ENCODE results near the gene SCFD2. TPM values are rescaled to one million over a fixed set of nuclear protein-coding genes. Genes with fewer than 3 reads are reported as not detected.
"Not testable (repeated sequence)": the region's sequence is repeated elsewhere in the genome, so short reads cannot be mapped to it uniquely, and the experiment has no call there.

The SCFD2 gene
- total and polyA plus RNA-seq, 7 experiments from 2014 or later: 13.4 to 32.8 (median 20.8) TPM

- no peak overlapping the region for H3K27ac Mint-ChIP-seq
- no peaks in the 10 kb centered on the region for H3K36me3 Mint-ChIP-seq
- H3K27me3 ChIP-seq (ENCODE audit: control insufficient read depth in 2 of 2, insufficient read depth in 2 of 2, low read length in 2 of 2): no peaks in the 10 kb centered on the region
- H3K9me3 Mint-ChIP-seq: peaks cover 0 to 2% (median 0%) of the 10 kb centered on the region in 11 donors
- DNase-seq (no peak), ATAC-seq (no peak)
- H3K36me3 ChIP-seq (ENCODE audit: control insufficient read depth in 2 of 3, insufficient read depth in 3 of 3, low read length in 3 of 3): no peaks in the 10 kb centered on the region
- peaks cover 0 to 4% (median 0%) of the 10 kb centered on the region in 7 donors for H3K4me1 Mint-ChIP-seq
- H3K4me3 ChIP-seq (ENCODE audit: low read length): no peak overlapping the region
- no peak overlapping the region for H3K4me3 Mint-ChIP-seq
- ChIA-PET POLR2A (no interaction called here), CTCF (no interaction called here)
- no peaks in the 10 kb centered on the region for H3K9me3 ChIP-seq (ENCODE audit: control insufficient read depth in 2 of 3, low read length in 3 of 3)
- no peaks in the 10 kb centered on the region for H3K4me1 ChIP-seq (ENCODE audit: control insufficient read depth in 2 of 2, insufficient read depth in 2 of 2, low read length in 2 of 2)
- H3K27me3 Mint-ChIP-seq: peaks cover 0 to 7% (median 0%) of the 10 kb centered on the region in 5 donors
- intact Hi-C loops (cut with micrococcal nuclease): no loop called here
- H3K27ac ChIP-seq (ENCODE audit: low read depth, low read length): no peak overlapping the region
Observed at GRCh38 chr4:52840531-52841370, 525.1 kb downstream of the SCFD2 start.

DNA sequence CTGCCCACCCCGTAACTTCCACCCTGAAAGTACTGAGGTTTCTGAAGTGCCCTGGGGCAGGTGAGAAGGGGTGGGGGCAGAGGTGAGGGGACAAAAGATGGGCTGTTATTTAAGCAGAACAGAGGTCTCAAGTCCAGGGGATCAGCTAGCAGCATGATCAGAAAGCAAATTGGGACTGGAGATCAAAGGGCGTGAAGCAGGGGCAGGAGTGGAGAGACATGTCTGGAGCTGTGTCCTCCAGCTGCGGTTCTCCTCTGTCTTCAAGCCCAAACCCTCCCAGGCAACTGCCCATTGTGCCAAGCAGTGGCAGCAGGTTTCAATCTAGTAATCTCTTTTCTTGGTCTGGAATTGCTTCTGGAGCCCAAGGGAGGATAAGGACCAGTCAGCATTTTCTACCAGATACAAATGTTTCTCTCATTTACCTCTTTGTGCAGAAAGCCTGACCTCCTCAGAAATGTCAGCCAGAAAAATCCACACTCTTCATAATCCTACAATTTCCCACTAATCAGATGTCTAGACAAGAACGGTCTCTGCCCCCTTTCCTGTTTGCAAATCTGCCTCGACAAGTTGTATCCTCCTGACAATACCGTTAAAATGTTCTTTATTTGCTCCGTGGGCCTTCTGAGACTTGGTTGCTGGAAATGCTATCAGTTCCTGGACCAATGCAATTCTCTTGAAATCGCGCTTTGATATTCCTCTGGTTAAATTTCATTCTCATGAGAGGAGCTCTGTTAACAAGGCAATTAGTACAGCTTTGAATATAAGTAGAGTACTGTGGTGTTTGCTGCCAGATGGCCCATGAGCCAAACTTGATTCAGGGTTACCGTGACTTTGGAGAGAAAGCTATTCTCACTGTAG is 526.9 kb downstream of the SCFD2 start:
- H3K36me3 ChIP-seq (ENCODE audit: control insufficient read depth in 2 of 3, insufficient read depth in 3 of 3, low read length in 3 of 3): no peaks in the 10 kb centered on the region
- no peaks in the 10 kb centered on the region for H3K36me3 Mint-ChIP-seq
- DNase-seq (no peak), ATAC-seq (no peak)
- no peaks in the 10 kb centered on the region for H3K4me1 ChIP-seq (ENCODE audit: control insufficient read depth in 2 of 2, insufficient read depth in 2 of 2, low read length in 2 of 2)
- H3K4me3 ChIP-seq (ENCODE audit: low read length): no peak overlapping the region
- no peak overlapping the region for H3K27ac Mint-ChIP-seq
- ChIA-PET POLR2A (no interaction called here), CTCF (no interaction called here)
- no peak overlapping the region for H3K27ac ChIP-seq (ENCODE audit: low read depth, low read length)
- H3K27me3 ChIP-seq (ENCODE audit: control insufficient read depth in 2 of 2, insufficient read depth in 2 of 2, low read length in 2 of 2): no peaks in the 10 kb centered on the region
- peaks cover 0 to 2% (median 0%) of the 10 kb centered on the region in 11 donors for H3K9me3 Mint-ChIP-seq
- peaks cover 0 to 3% (median 0%) of the 10 kb centered on the region in 7 donors for H3K4me1 Mint-ChIP-seq
- no peak overlapping the region for H3K4me3 Mint-ChIP-seq
- H3K9me3 ChIP-seq (ENCODE audit: control insufficient read depth in 2 of 3, low read length in 3 of 3): no peaks in the 10 kb centered on the region
- H3K27me3 Mint-ChIP-seq: peaks cover 0 to 9% (median under 1%) of the 10 kb centered on the region in 5 donors
- intact Hi-C loops (cut with micrococcal nuclease): no loop called here

DNA sequence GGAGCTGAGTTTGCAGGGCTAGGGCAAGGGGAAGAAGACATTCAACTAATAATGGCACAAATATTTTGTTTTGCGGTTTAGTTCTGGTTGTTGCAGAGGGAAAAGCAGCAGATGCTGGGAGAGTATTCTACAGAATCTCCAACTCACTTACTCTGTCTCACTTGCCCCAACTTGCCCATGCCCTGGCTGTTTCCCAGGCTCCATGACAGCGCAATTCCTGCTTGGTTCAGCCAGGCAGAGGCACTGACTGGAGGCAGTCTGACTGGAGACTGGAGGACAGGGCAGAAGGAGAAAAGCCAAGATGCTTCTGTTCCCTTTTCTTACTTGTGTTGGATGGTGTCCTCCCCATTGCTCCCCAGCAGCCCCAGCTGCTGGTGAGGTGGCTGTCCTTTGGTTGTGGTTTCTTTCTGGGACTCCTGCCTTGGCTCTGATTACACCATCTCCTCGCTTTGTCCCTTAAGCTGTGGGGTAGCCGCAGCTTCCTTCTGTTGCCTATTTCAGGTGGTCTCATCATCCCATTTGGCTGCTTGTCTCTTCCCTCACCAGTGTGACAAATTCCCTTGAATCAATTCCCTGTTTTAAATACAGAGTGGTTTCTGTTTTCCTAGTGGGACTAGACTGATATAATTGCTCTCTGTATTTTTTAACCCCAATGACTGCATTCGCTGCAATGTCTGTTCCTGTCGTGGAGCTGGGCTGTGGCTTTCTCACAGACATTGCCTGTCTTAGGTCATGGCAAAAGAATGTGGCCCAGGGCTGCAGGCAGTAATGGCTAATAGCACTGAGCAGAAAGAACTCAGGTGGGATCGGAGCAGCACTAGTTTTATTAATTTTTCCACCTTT is 527.9 kb downstream of the SCFD2 start:
- peaks cover 0 to 15% (median 6%) of the 10 kb centered on the region in 5 donors for H3K27me3 Mint-ChIP-seq
- peaks cover 0 to 3% (median 0%) of the 10 kb centered on the region in 11 donors for H3K9me3 Mint-ChIP-seq
- Histone ChIP-seq H3K9me3 (ENCODE audit: control insufficient read depth in 2 of 3, low read length in 3 of 3) (no peaks in the 10 kb centered on the region), H3K36me3 (ENCODE audit: control insufficient read depth in 2 of 3, insufficient read depth in 3 of 3, low read length in 3 of 3) (no peaks in the 10 kb centered on the region), H3K4me1 (ENCODE audit: control insufficient read depth in 2 of 2, insufficient read depth in 2 of 2, low read length in 2 of 2) (no peaks in the 10 kb centered on the region), H3K4me3 (ENCODE audit: low read length) (no peak overlapping the region), H3K27me3 (ENCODE audit: control insufficient read depth in 2 of 2, insufficient read depth in 2 of 2, low read length in 2 of 2) (no peaks in the 10 kb centered on the region), H3K27ac (ENCODE audit: low read depth, low read length) (no peak overlapping the region)
- ATAC-seq: no peak
- no peaks in the 10 kb centered on the region for H3K4me1 Mint-ChIP-seq
- no peak for DNase-seq
- intact Hi-C loops (cut with micrococcal nuclease): no loop called here
- ChIA-PET CTCF (no interaction called here), POLR2A (no interaction called here)
- H3K4me3 Mint-ChIP-seq: no peak overlapping the region
- H3K36me3 Mint-ChIP-seq: no peaks in the 10 kb centered on the region
- no peak overlapping the region for H3K27ac Mint-ChIP-seq

DNA sequence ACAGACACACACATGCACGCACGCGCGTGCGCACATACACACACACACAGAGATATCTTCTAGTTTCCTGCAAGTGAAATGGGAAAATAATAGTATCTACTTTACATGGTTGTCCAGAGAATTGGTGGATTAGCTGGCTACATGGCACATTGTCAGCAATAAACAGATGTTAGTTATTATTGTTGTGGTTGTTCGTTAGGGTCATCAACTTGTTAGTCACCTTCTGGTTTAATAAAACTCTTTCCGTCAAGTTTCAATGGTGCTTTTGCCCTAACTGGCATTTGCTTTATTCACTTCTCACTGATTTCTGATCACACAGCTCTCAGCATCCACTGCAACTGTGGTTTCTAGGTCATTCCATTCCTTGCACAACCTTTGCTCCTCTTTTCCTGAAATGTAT is 529.2 kb downstream of the SCFD2 start:
- Histone ChIP-seq H3K27me3 (ENCODE audit: control insufficient read depth in 2 of 2, insufficient read depth in 2 of 2, low read length in 2 of 2) (no peaks in the 10 kb centered on the region), H3K9me3 (ENCODE audit: control insufficient read depth in 2 of 3, low read length in 3 of 3) (no peaks in the 10 kb centered on the region), H3K4me3 (ENCODE audit: low read length) (no peak overlapping the region), H3K4me1 (ENCODE audit: control insufficient read depth in 2 of 2, insufficient read depth in 2 of 2, low read length in 2 of 2) (no peaks in the 10 kb centered on the region), H3K36me3 (ENCODE audit: control insufficient read depth in 2 of 3, insufficient read depth in 3 of 3, low read length in 3 of 3) (no peaks in the 10 kb centered on the region), H3K27ac (ENCODE audit: low read depth, low read length) (no peak overlapping the region)
- Mint-ChIP-seq H3K4me3 (no peak overlapping the region), H3K27ac (no peak overlapping the region), H3K4me1 (no peaks in the 10 kb centered on the region), H3K36me3 (no peaks in the 10 kb centered on the region), H3K9me3 (peaks cover 0 to 5% (median 0%) of the 10 kb centered on the region in 11 donors), H3K27me3 (peaks cover 0 to 23% (median 14%) of the 10 kb centered on the region in 5 donors)
- no peak for DNase-seq
- intact Hi-C loops (cut with micrococcal nuclease): no loop called here
- ATAC-seq: no peak
- POLR2A ChIA-PET: no interaction called here
- CTCF ChIA-PET: no interaction called here

DNA sequence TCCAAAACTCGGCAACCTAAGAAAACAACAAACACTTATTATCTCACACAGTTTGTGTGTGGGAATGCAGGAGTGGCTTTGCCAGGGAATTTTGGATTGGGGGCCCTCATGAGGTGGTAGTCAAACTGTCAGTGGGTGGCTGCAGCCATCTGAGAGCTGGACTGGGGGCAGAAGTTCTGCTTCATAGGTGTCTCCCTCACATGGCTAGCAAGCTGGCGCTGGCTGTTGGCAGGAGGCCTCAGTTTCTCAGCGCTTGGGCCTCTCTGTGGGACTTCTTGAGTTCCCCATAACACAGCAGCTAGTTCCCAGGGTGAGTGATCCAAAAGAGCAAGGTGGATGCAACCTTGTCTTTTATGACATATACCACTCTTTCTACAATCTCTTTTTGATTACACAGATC is 529.7 kb downstream of the SCFD2 start:
- H3K27me3 ChIP-seq (ENCODE audit: control insufficient read depth in 2 of 2, insufficient read depth in 2 of 2, low read length in 2 of 2): no peaks in the 10 kb centered on the region
- Mint-ChIP-seq H3K9me3 (peaks cover 0 to 5% (median 0%) of the 10 kb centered on the region in 11 donors), H3K27me3 (peaks cover 0 to 23% (median 14%) of the 10 kb centered on the region in 5 donors), H3K27ac (no peak overlapping the region), H3K4me3 (no peak overlapping the region), H3K36me3 (no peaks in the 10 kb centered on the region), H3K4me1 (no peaks in the 10 kb centered on the region)
- CTCF ChIA-PET: no interaction called here
- H3K4me1 ChIP-seq (ENCODE audit: control insufficient read depth in 2 of 2, insufficient read depth in 2 of 2, low read length in 2 of 2): no peaks in the 10 kb centered on the region
- no peaks in the 10 kb centered on the region for H3K9me3 ChIP-seq (ENCODE audit: control insufficient read depth in 2 of 3, low read length in 3 of 3)
- intact Hi-C loops (cut with micrococcal nuclease): no loop called here
- no peak for ATAC-seq
- POLR2A ChIA-PET: no interaction called here
- no peak overlapping the region for H3K27ac ChIP-seq (ENCODE audit: low read depth, low read length)
- no peak for DNase-seq
- no peaks in the 10 kb centered on the region for H3K36me3 ChIP-seq (ENCODE audit: control insufficient read depth in 2 of 3, insufficient read depth in 3 of 3, low read length in 3 of 3)
- H3K4me3 ChIP-seq (ENCODE audit: low read length): no peak overlapping the region

- H3K4me3 Mint-ChIP-seq; POLR2A ChIA-PET; DNase-seq; H3K36me3 ChIP-seq (ENCODE audit: control insufficient read depth in 2 of 3, insufficient read depth in 3 of 3, low read length in 3 of 3); H3K4me1 ChIP-seq (ENCODE audit: control insufficient read depth in 2 of 2, insufficient read depth in 2 of 2, low read length in 2 of 2); H3K4me1 Mint-ChIP-seq; H3K9me3 ChIP-seq (ENCODE audit: control insufficient read depth in 2 of 3, low read length in 3 of 3); H3K27me3 ChIP-seq (ENCODE audit: control insufficient read depth in 2 of 2, insufficient read depth in 2 of 2, low read length in 2 of 2); ATAC-seq; H3K36me3 Mint-ChIP-seq; H3K4me3 ChIP-seq (ENCODE audit: low read length); H3K27ac ChIP-seq (ENCODE audit: low read depth, low read length); H3K9me3 Mint-ChIP-seq; intact Hi-C loops (cut with micrococcal nuclease): not testable (repeated sequence)
- CTCF ChIA-PET: interaction anchor here (0.5 kb wide), 1 partner anchor 1382 kb away, joined by 3 read pairs; no protein-coding TSS in a partner anchor
- Mint-ChIP-seq H3K27me3 (peaks cover 0 to 23% (median 14%) of the 10 kb centered on the region in 5 donors), H3K27ac (peak overlapping the region in 1 of 9 donors; percentile 52)
Observed at GRCh38 chr4:52834641-52835456, 531.0 kb downstream of the SCFD2 start.

All from naive thymus-derived CD4-positive, alpha-beta T cell (primary cell).